Measurements from ENCODE around the gene OR1N1. TPM values are rescaled to one million over a fixed set of nuclear protein-coding genes. Genes with fewer than 3 reads are reported as not detected.
"Not testable (repeated sequence)": the region's sequence is repeated elsewhere in the genome, so short reads cannot be mapped to it uniquely, and the experiment has no call there.

Gene OR1N1
- total RNA-seq, result not detected
- long read RNA-seq, result 0 reads

- no peak for DNase-seq (ENCODE audit: low spot score)
Measured at GRCh38 chr9:122527193-122527592, at the start of gene OR1N1. Gene OR1N1 (minus strand): TSS chr9:122527293. CDS start chr9:122527293, 0 bp downstream.

GRCh38 chr9:122572456-122572855, 45.4 kb upstream of the OR1N1 start:
- DNase-seq (ENCODE audit: low spot score), result no peak

- no peak for DNase-seq (ENCODE audit: low spot score)
Measured at GRCh38 chr9:122567901-122568300, 40.8 kb upstream of the OR1N1 start.

GRCh38 chr9:122562134-122562760, 35.2 kb upstream of the OR1N1 start:
- DNase-seq (ENCODE audit: low spot score), result no peak

GRCh38 chr9:122561446-122561845, 34.4 kb upstream of the OR1N1 start:
- no peak for DNase-seq (ENCODE audit: low spot score)

GRCh38 chr9:122552812-122553211, 25.7 kb upstream of the OR1N1 start, which contains the start of gene OR1N2:
Gene OR1N2 (plus strand): TSS chr9:122553112. CDS start chr9:122553212, 100 bp downstream.
- DNase-seq (ENCODE audit: low spot score), result no peak

- DNase-seq (ENCODE audit: low spot score), result no peak
Measured at GRCh38 chr9:122551371-122551770, 24.3 kb upstream of the OR1N1 start.

- DNase-seq (ENCODE audit: low spot score), result no peak
Measured at GRCh38 chr9:122546196-122546595, 19.1 kb upstream of the OR1N1 start.

- no peak for DNase-seq (ENCODE audit: low spot score)
Measured at GRCh38 chr9:122538757-122539156, 11.7 kb upstream of the OR1N1 start.

- DNase-seq (ENCODE audit: low spot score), result not testable (repeated sequence)
Measured at GRCh38 chr9:122537066-122537465, 10.0 kb upstream of the OR1N1 start.

- no peak for DNase-seq (ENCODE audit: low spot score)
Measured at GRCh38 chr9:122536134-122536533, 9.0 kb upstream of the OR1N1 start.

GRCh38 chr9:122531157-122531556, 4.1 kb upstream of the OR1N1 start:
- DNase-seq (ENCODE audit: low spot score), result not testable (repeated sequence)

- DNase-seq (ENCODE audit: low spot score), result no peak
Measured at GRCh38 chr9:122526602-122527001, 491 bp downstream of the OR1N1 start.

- DNase-seq (ENCODE audit: low spot score), result no peak
Measured at GRCh38 chr9:122519376-122519775, 7.7 kb downstream of the OR1N1 start.

- DNase-seq (ENCODE audit: low spot score), result no peak
Measured at GRCh38 chr9:122518841-122519240, 8.3 kb downstream of the OR1N1 start, which contains the start of gene OR1J4. Gene OR1J4 (plus strand): TSS chr9:122519141. CDS start chr9:122519141, 0 bp downstream.

- no peak for DNase-seq (ENCODE audit: low spot score)
Measured at GRCh38 chr9:122518226-122518625, 8.9 kb downstream of the OR1N1 start.

- DNase-seq (ENCODE audit: low spot score), result no peak
Measured at GRCh38 chr9:122510502-122510901, 16.6 kb downstream of the OR1N1 start, which contains the start of gene OR1J2. Gene OR1J2 (plus strand): TSS chr9:122510802. CDS start chr9:122510802, 0 bp downstream.

- no peak for DNase-seq (ENCODE audit: low spot score)
Measured at GRCh38 chr9:122506964-122507363, 20.1 kb downstream of the OR1N1 start.

- DNase-seq (ENCODE audit: low spot score), result no peak
Measured at GRCh38 chr9:122498883-122499288, 28.2 kb downstream of the OR1N1 start.

- no peak for DNase-seq (ENCODE audit: low spot score)
Measured at GRCh38 chr9:122479062-122479461, 48.0 kb downstream of the OR1N1 start.

GRCh38 chr9:122477826-122478225, 49.3 kb downstream of the OR1N1 start, which contains the start of gene OR1J1:
Gene OR1J1 (minus strand): TSS chr9:122477926. CDS start chr9:122477926, 0 bp downstream.
- no peak for DNase-seq (ENCODE audit: low spot score)

- DNase-seq (ENCODE audit: low spot score), result no peak
Measured at GRCh38 chr9:122477346-122477745, 49.7 kb downstream of the OR1N1 start.

Data from mesenteric fat pad (tissue), 1 donor.